ENCODE results near the gene KHNYN. TPM values are rescaled to one million over a fixed set of nuclear protein-coding genes. Genes with fewer than 3 reads are reported as not detected.
A peak's percentile ranks its signal among the peaks of the same experiment; 100 is the strongest.

The KHNYN gene
- total RNA-seq, 2 donors from 2014 or later, result 46.2 to 46.6 TPM

DNA sequence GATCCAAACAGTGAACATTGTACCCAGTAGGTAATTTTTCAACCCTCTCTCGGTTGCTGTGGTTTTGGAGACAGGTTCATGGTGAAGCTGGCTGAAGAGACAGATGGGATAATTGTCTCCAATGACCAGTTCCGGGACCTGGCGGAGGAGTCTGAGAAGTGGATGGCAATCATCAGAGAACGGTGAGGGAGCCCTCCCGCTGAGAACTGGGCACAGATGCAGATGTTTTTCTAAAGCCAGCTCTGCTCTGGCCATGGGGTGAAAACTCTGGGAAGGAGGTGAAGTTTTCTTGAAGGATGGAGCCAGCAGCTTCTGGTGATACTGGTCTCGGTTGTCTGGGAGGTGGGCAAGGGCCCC, 6.2 kb downstream of the KHNYN start:
- no peaks in the 10 kb centered on the region for H3K9me3 ChIP-seq (ENCODE audit: control insufficient read depth, low read length)
- H3K36me3 Mint-ChIP-seq (ENCODE audit: low read depth), result peaks cover 56% of the 10 kb centered on the region
- DNase-seq, result no peak
- H3K9me3 Mint-ChIP-seq, result no peaks in the 10 kb centered on the region
- H3K27me3 ChIP-seq (ENCODE audit: control insufficient read depth, insufficient read depth, low read length, poor library complexity, severe bottlenecking), result no peaks in the 10 kb centered on the region
- no peak overlapping the region for H3K4me3 Mint-ChIP-seq
- TF ChIP-seq, protein P1, sequence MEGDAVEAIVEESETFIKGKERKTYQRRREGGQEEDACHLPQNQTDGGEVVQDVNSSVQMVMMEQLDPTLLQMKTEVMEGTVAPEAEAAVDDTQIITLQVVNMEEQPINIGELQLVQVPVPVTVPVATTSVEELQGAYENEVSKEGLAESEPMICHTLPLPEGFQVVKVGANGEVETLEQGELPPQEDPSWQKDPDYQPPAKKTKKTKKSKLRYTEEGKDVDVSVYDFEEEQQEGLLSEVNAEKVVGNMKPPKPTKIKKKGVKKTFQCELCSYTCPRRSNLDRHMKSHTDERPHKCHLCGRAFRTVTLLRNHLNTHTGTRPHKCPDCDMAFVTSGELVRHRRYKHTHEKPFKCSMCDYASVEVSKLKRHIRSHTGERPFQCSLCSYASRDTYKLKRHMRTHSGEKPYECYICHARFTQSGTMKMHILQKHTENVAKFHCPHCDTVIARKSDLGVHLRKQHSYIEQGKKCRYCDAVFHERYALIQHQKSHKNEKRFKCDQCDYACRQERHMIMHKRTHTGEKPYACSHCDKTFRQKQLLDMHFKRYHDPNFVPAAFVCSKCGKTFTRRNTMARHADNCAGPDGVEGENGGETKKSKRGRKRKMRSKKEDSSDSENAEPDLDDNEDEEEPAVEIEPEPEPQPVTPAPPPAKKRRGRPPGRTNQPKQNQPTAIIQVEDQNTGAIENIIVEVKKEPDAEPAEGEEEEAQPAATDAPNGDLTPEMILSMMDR (conservative IDR thresholded peaks at IDR 0.05), result no peak
- no peak overlapping the region for H3K4me3 ChIP-seq (ENCODE audit: low read length)
- no peak overlapping the region for H3K9ac ChIP-seq (ENCODE audit: extremely low read depth, low read length, poor library complexity, severe bottlenecking)
- peaks cover 23% of the 10 kb centered on the region for H3K4me1 ChIP-seq (ENCODE audit: control insufficient read depth, insufficient read depth, low read length)
- H3K27me3 Mint-ChIP-seq (ENCODE audit: insufficient read depth), result no peaks in the 10 kb centered on the region
- WGBS, 2 experiments (ENCODE audit: insufficient coverage in 1 of 2, insufficient read length in 1 of 2), result 70 to 72% methylated on average over 5 to 6 of the region's 6 CpGs
- H3K27ac Mint-ChIP-seq, result no peak overlapping the region
- H3K36me3 ChIP-seq (ENCODE audit: control insufficient read depth, insufficient read depth, low read length), result peaks cover 43% of the 10 kb centered on the region
- H3K27ac ChIP-seq (ENCODE audit: low read depth, low read length), result no peak overlapping the region
- H3K4me1 Mint-ChIP-seq, result peaks cover 25% of the 10 kb centered on the region

DNA sequence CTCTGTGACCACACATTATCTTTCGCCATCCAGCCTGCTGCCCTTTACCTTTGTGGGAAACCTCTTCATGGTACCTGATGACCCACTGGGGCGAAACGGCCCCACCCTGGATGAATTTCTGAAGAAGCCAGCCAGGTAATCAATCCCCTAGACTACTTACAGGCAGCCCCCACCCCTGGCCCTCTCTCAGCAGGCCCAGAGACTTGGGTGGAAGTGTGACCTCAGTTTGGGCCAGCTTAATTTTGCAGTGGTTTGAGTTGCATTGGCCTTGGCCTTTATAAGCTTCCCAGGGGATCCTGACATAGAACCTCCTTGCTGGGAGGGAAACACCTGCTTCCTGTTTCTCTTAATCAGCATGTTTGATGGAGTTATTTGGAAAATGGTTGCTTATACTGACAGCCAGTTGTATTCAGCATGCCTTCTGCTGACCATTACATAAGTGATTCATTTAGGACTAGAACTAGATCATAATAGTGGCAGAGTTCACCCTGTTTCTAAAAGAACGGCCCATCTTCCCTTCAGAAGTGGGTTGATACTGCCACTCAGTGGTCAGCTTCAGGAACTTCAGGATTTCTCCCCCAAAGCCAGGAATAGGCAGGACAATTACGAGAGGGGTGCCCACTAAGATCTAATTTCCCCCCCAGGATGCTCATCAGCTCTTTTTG, 6.7 kb downstream of the KHNYN start:
- H3K4me1 Mint-ChIP-seq, result peaks cover 23% of the 10 kb centered on the region
- DNase-seq, result peak; percentile 74
- no peak overlapping the region for H3K27ac Mint-ChIP-seq
- H3K27ac ChIP-seq (ENCODE audit: low read depth, low read length), result no peak overlapping the region
- H3K27me3 Mint-ChIP-seq (ENCODE audit: insufficient read depth), result no peaks in the 10 kb centered on the region
- 71 to 76% methylated on average over 3 to 5 of the region's 5 CpGs for WGBS, 2 experiments (ENCODE audit: insufficient coverage in 1 of 2, insufficient read length in 1 of 2)
- H3K4me3 ChIP-seq (ENCODE audit: low read length), result no peak overlapping the region
- H3K4me1 ChIP-seq (ENCODE audit: control insufficient read depth, insufficient read depth, low read length), result peaks cover 24% of the 10 kb centered on the region
- peaks cover 43% of the 10 kb centered on the region for H3K36me3 ChIP-seq (ENCODE audit: control insufficient read depth, insufficient read depth, low read length)
- H3K9me3 ChIP-seq (ENCODE audit: control insufficient read depth, low read length), result no peaks in the 10 kb centered on the region
- no peaks in the 10 kb centered on the region for H3K27me3 ChIP-seq (ENCODE audit: control insufficient read depth, insufficient read depth, low read length, poor library complexity, severe bottlenecking)
- TF ChIP-seq, protein P1 (conservative IDR thresholded peaks at IDR 0.05), result peak; percentile 84
- no peak overlapping the region for H3K4me3 Mint-ChIP-seq
- H3K9ac ChIP-seq (ENCODE audit: extremely low read depth, low read length, poor library complexity, severe bottlenecking), result no peak overlapping the region
- H3K9me3 Mint-ChIP-seq, result no peaks in the 10 kb centered on the region
- H3K36me3 Mint-ChIP-seq (ENCODE audit: low read depth), result peaks cover 54% of the 10 kb centered on the region

DNA sequence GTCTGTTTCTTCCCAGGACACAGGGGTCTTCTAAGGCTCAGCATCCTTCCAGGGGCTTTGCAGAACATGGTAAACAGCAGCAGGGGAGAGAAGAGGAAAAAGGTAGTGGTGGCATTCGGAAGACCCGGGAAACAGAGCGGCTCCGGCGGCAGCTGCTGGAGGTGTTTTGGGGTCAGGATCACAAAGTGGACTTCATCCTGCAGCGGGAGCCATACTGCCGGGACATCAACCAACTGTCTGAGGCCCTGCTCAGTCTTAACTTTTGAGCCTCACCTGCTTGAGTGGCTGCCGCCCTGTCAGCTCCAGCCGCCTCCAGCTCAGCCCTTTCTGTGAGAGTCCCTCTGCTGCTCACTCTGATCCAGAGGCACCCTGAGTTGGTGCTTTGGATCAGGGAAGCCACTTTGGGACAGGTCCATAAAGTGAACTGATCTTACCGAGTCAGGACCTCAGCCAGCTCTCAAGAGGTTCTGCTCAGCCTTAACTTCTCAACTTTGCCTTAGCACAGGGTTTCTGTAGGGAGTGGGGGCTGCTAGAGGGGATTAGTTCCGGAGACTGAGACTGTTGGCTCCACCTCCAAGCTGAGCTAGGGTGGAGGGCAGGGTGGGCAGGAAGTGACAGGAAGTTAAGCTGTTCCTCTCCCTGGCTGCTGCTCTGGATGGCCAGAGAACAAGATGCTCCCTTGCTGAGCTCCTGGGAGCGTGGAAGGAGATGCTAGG, 7.4 kb downstream of the KHNYN start:
- no peak for DNase-seq
- H3K4me3 ChIP-seq (ENCODE audit: low read length), result no peak overlapping the region
- no peak overlapping the region for H3K4me3 Mint-ChIP-seq

More for the DNA sequence above, 7.4 kb downstream of the KHNYN start:
- H3K9ac ChIP-seq (ENCODE audit: extremely low read depth, low read length, poor library complexity, severe bottlenecking), result no peak overlapping the region
- no peaks in the 10 kb centered on the region for H3K27me3 ChIP-seq (ENCODE audit: control insufficient read depth, insufficient read depth, low read length, poor library complexity, severe bottlenecking)
- peaks cover 43% of the 10 kb centered on the region for H3K36me3 ChIP-seq (ENCODE audit: control insufficient read depth, insufficient read depth, low read length)
- H3K27ac ChIP-seq (ENCODE audit: low read depth, low read length), result no peak overlapping the region
- TF ChIP-seq, protein P1 (conservative IDR thresholded peaks at IDR 0.05), result peak; percentile 9
- Mint-ChIP-seq H3K9me3 (no peaks in the 10 kb centered on the region), H3K27me3 (ENCODE audit: insufficient read depth) (no peaks in the 10 kb centered on the region), H3K27ac (no peak overlapping the region), H3K4me1 (peaks cover 24% of the 10 kb centered on the region), H3K36me3 (ENCODE audit: low read depth) (peaks cover 50% of the 10 kb centered on the region)
- H3K4me1 ChIP-seq (ENCODE audit: control insufficient read depth, insufficient read depth, low read length), result peaks cover 26% of the 10 kb centered on the region
- WGBS, 2 experiments (ENCODE audit: insufficient coverage in 1 of 2, insufficient read length in 1 of 2), result 83 to 86% methylated on average over 8 to 12 of the region's 12 CpGs
- no peaks in the 10 kb centered on the region for H3K9me3 ChIP-seq (ENCODE audit: control insufficient read depth, low read length)

All from endodermal cell (in vitro differentiated cells).